NCI-H446 (cell line): ENCODE measurements around the gene ELF5.

Experiments used
- DNase-seq, 2 experiments: peaks; one replicate each; lab custom pipeline; 2025; lab: John Stamatoyannopoulos, UW

Gene ELF5

DNA sequence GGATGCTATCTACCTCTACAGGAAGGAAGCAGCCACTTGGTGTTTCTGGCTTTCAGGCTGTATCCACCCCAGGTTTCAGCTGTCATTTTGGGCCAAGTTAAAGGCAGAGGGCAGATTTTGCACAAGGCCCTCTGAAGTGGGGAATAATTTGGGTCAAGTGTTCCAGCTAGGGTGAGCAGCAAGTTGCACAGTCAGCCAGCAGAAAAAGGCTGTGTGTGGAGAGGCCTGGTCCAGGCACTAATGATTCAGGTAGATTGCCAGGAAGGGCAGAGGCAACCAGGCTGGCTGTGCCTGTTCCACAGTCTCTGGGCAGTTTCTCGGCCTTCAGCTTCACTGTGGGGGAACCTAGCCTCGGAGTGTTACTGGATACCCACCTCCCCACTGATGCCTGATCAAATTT lies 8.6 kb upstream of the ELF5 start:
- DNase-seq: no peak

DNA sequence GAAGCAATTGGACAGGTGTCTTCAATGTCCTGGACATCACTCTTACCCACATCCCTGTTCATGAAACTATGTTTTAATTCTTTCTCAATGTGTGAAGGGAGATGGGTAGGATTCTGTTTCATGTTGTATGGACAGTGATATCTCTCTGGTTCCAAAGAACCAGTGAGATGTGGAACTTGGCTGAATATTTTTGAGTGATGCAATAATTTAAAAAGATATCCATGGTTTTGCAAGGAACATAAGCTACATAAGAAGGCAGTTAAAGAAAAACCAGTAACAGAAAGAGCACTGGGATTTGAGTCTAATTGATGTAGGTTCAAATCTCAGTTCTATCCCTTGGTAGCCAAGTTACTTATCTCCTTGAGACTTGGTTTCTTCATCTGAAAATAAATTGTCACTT lies 7.7 kb upstream of the ELF5 start:
- no peak for DNase-seq

GRCh38 chr11:34519595-34520235 lies 6.1 kb upstream of the ELF5 start:
- no peak for DNase-seq

DNA sequence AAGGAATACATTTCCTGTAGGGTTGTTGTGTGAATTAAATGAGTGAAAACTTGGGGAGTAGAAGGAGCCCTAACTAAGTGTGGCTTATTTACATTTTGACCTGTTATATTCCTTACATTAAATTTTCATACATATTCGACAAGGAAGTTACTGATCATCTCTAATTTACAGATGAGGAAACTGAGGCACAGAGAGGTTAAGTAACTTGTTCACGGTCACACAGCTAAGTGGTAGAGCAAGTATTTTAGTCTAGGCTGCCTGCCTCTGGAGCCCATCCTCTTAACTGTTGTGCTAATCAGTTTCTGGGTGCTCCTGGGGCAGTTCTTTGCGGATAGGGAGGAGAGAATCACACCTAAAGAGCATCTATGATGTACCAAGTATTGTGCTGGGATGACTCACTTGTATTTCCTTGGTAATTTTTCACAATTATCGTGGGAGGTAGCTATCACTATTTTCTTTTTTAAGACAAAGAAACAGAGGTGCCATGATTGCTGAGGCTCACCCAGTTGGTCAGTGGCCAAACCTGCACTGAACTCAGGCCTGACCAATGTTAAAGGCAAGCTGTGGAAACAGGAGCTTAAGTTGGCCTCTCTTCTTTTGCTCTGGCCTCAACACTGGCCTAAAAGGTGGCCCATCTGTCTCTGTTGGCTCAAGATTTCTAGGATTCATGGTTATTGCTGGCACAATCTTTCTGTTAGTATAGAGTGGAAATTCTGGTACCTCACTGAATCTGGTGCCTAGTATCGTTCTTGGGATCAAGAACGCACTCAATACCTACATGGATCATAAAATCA lies 2.9 kb upstream of the ELF5 start:
- peak in 1 of 2 experiments; percentile 31 for DNase-seq

DNA sequence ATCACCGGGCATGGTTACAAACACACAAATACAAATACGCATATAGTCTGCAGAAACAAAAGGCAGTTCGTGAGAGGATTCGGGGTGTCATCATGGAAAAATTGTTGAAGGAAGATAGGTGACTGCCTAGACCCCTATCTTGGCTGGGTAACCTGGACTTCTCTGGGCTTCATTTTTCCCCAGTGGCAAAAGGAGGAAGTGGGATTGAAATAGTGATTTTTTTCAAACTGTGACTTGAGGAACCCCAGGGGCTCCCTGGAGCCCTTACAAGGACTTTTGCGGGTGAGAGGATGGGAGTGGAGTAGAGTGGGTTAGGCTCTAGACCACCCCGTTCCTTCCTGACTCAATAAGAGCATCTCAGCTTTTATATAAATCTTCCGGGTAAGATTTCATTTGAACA lies 1.0 kb upstream of the ELF5 start:
- DNase-seq: no peak

DNA sequence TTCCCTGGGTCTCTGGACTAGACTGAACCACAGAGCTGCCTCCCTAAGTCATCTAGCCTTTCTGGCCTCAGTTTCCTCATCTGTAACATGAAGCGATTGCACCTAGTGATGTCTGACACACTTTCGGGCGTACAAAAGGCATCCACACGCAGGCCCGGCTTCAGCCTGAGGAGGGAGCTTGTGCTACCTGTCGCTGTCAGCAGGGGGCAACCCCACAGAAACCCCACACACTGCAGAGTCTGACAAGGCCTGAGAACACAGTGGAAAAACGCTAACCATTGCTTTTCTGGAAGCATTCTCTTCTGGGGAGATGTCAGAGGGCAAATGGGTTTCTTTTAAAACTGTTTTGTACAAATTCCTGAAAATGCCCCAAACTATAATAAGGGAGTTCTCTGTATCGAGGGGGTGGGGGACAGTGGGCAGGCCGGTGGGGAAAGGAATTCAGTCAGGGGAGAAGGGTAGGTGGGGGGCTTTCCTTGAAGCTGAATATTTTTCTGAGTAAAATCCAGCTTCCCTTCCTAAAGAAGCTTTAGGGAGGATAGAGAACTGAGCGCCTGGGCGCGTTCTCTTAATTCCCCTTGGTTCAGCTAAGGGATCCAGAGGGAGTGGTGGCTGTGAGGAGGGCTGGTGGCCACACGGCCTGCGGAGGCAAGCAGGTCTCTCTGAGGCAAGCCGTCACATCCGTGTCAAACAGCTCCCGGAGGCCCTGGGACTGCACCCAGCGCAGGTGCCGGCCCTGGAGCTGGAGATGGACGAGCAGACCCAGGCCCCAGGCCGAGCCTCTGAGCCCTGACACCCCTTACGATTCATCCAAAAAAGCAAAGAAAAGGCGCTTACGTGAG lies 533 bp downstream of the ELF5 start:
- peak in 1 of 2 experiments; percentile 40 for DNase-seq

DNA sequence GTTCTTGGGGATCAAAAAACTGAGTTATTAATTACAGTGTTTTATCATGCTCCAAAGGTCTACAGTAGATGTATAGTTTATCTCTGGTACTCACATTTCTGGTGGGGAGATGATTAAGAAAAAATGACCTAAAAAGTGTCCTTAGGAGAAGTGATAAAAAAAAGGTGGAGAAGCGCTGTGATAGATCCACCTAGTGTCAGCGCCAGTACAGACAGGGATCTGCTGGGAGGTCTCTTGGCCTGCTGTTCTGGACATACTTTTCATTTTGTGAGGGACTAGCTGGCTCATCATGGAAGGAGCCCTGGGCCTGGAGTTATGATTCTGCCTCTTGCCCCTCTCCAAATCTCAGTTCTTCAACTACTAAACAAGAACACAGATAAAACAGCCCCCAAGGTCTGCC lies 2.9 kb downstream of the ELF5 start:
- DNase-seq: no peak

GRCh38 chr11:34510218-34510617 lies 3.4 kb downstream of the ELF5 start:
- no peak for DNase-seq

DNA sequence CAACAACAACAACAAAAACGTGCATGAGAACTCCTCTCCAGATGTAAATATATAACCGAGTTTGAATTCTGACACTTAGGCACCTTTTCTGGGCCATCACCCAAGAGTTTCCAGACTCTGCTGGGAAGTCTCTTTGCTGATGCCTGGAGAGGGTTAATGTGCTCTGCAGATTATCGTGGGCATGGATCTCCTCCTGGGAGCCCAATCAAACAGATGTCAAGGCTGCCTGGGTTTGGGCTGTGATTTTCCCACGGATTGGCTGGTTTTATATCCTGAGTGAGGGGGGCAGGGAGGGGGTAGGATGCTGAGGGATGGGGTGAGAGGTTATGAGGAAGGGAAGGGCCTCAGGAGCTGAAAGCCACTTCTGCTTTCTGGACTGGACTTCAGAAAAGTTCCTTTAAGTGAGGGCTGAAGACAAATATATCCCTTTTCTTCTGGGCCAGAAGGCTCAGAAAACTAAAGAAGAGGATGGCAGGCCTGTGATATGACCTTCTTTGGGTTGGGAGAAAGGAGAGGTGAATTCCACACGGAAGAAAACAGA lies 4.2 kb downstream of the ELF5 start:
- DNase-seq: no peak

DNA sequence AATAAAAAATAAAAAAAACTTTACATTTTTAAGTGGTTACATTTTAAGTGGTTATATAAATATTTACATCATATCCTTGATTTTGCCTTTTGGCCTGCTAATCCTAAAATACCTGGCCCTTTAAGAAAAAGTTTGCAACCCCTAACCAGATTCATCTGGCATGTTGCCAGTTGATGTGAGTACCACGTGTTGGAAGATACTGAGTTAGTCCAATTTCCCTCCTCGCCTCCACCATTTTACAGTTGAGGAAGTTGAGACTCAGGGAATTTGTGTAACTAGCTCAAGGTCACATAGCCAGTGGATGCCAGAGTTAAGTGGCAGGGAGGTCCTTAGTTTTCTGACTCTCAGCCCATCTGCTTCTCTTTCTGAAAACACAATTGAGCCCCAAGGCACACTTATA lies 5.1 kb downstream of the ELF5 start:
- DNase-seq: peak in 1 of 2 experiments; percentile 18

DNA sequence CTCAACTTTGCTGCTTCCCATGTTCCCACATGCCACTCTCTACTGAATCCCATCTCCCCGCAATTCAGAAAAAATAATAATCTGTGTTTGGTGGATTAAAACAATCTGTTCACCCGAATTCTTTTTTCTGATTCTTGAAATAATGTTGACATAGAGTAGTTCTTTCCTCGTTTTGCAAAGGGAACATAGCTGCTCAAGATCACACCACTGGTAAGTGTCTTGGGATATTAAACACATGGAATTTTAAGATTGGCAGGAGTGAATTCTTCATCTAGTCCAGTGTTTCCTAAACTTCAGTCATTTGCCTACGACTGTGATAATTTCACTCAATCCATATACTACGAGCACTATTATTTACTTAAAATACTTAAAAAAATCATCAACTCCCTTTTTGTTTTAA lies 6.0 kb downstream of the ELF5 start:
- no peak for DNase-seq

- DNase-seq: no peak
Observed at GRCh38 chr11:34507156-34507555, 6.4 kb downstream of the ELF5 start.

DNA sequence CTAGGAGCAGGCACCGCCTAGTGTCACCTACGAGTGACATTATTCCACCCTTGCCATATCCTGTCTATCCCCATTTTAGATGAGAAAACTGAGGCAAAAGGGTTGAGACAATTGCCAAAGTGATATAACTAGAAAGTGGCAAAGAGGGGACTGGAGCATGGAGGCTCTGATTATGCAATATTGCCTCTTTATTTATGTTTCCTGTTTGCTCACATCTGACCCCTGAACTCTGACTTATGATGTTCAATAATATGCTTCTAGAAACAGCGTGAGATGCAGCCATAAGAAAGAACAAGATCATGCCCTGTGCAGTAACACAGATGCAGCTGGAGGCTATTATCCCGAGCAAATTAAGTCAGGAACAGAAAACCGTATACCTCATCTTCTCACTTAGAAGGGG lies 7.7 kb downstream of the ELF5 start:
- no peak for DNase-seq

- no peak for DNase-seq
Observed at GRCh38 chr11:34502949-34503348, 10.6 kb downstream of the ELF5 start.

DNA sequence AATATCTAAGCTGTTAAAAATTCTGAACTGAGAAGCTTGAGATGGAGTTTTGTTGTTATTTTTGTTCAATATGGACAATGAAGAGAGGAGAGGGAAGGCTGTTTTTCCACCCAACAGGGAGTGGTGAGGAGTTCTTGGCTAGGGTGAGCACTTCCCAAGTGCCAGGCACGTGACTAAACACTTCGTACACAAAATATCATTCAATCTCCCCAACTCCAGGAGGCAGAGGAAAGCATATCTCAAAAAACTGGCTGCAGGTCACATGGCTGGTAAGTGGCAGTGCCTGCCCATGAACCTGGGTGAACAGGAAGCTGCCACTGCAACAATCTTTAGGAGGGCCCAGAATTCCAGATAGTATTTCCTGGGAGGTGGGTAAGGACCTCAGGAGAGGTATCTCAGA lies 11.6 kb downstream of the ELF5 start:
- DNase-seq: no peak

GRCh38 chr11:34501500-34501899 lies 12.1 kb downstream of the ELF5 start:
- peak in 1 of 2 experiments; percentile 18 for DNase-seq

DNA sequence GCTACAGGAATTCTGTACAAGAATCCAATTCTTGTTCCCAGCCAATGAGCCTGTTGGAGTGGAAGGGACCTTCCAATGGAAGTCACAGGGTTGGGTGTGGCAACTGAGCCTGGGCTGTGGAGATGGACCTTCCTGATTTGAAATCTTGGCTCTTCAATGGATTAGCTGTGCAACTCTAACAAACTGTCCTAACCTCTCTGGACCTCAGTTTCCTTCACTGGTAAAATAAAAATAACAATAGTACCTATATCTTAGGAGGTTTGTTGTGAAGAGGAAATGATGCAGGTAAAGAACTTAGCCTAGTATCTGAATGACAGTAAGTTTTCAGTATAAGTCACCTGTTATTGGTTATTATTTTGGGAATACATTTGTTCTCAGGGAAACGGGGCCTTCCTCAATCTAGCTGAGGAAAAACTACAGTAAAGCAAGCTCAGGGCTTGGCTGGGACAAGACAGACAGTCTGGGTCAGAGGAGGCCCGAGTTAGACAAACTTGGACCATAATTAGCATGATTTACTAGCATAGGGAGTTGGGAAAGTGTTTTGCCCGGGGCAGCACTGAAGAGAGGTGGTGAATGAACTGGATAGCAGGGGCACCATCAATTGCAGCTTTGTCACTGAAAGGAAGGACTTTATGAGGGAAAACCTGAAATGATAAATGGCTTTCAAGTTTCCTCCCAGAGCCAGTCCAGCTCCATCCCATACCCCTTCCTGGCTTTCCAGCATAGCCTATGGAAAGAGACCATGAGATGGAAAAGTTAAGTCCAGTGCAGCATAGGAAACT lies 13.7 kb downstream of the ELF5 start:
- no peak for DNase-seq

GRCh38 chr11:34495724-34496377 lies 17.7 kb downstream of the ELF5 start:
- DNase-seq: peak in 1 of 2 experiments; percentile 70

DNA sequence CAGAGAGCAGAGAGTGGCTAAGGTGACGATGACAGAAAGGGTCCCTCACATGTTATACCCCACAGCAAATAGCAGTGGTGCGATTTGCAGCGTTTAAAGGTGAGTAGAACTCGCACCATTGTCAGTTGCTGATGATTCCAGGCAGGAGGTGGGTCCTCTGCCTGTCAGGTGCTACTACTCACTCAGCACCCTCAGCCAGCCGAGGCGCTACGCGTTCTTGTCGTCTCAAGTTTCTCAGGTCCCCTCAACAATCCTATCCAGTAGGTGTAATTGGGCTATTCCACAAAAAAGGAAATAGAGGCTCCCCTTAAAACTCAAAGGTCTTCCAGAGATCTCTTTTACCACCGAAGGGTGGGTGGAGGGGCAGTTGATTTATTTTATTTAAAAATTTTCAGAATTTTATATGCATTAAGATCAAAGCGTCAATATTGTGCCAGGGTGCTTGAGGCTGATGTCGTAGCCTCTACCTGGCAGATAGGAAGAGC lies 18.3 kb downstream of the ELF5 start:
- no peak for DNase-seq

- no peak for DNase-seq
Observed at GRCh38 chr11:34493926-34494595, 19.5 kb downstream of the ELF5 start.
